NCI-H446 treated with DMSO at 0.1 percent for 48 hours (cell line): Measurements from ENCODE around the gene DHDH.

Experiments
- DNase-seq: peaks from one replicate; lab custom pipeline; 2025; lab: John Stamatoyannopoulos, UW

Gene DHDH

GRCh38 chr19:48967346-48968178, 34.1 kb downstream of the DHDH start:
- DNase-seq: no peak

GRCh38 chr19:48968179-48968661, 34.7 kb downstream of the DHDH start:
- DNase-seq: no peak

GRCh38 chr19:48968813-48969218, 35.3 kb downstream of the DHDH start:
- DNase-seq: no peak

GRCh38 chr19:48969276-48970138, 36.0 kb downstream of the DHDH start:
- peak; percentile 29 for DNase-seq

- DNase-seq: no peak
Observed at GRCh38 chr19:48970139-48970766, 36.8 kb downstream of the DHDH start.

- DNase-seq: peak; percentile 18
Observed at GRCh38 chr19:48970923-48971395, 37.5 kb downstream of the DHDH start.

GRCh38 chr19:48975947-48976847, 42.7 kb downstream of the DHDH start:
- no peak for DNase-seq

- DNase-seq: no peak
Observed at GRCh38 chr19:48977061-48977460, 43.6 kb downstream of the DHDH start.

- no peak for DNase-seq
Observed at GRCh38 chr19:48982280-48982679, 48.8 kb downstream of the DHDH start.

- no peak for DNase-seq
Observed at GRCh38 chr19:48985711-48986110, 52.2 kb downstream of the DHDH start.

- DNase-seq: no peak
Observed at GRCh38 chr19:48986211-48986610, 52.7 kb downstream of the DHDH start.

- DNase-seq: no peak
Observed at GRCh38 chr19:48987323-48987722, 53.8 kb downstream of the DHDH start.

- DNase-seq: no peak
Observed at GRCh38 chr19:48988286-48988685, 54.8 kb downstream of the DHDH start.

- DNase-seq: no peak
Observed at GRCh38 chr19:48988860-48989259, 55.4 kb downstream of the DHDH start.

GRCh38 chr19:48989701-48990291, 56.3 kb downstream of the DHDH start:
- no peak for DNase-seq

GRCh38 chr19:48990400-48990799, 56.9 kb downstream of the DHDH start:
- no peak for DNase-seq

- DNase-seq: no peak
Observed at GRCh38 chr19:48991011-48991609, 57.6 kb downstream of the DHDH start.

GRCh38 chr19:48991873-48992580, 58.5 kb downstream of the DHDH start:
- DNase-seq: peak; percentile 31

- no peak for DNase-seq
Observed at GRCh38 chr19:48992581-48993174, 59.2 kb downstream of the DHDH start.
